RPMI8226 (cell line): ENCODE measurements around the gene TRRAP.
"Not testable (repeated sequence)": the region's sequence is repeated elsewhere in the genome, so short reads cannot be mapped to it uniquely, and the experiment has no call there.

Source experiments
- DNase-seq: peaks from one replicate; pipeline ENCODE4 v3.0.0-alpha.2; 2015

Gene TRRAP

GRCh38 chr7:98866765-98867164 lies 11.6 kb upstream of the TRRAP start:
- DNase-seq: no peak

- no peak for DNase-seq
These were observed 9.9 kb upstream of the TRRAP start for GRCh38 chr7:98868450-98868849.

DNA sequence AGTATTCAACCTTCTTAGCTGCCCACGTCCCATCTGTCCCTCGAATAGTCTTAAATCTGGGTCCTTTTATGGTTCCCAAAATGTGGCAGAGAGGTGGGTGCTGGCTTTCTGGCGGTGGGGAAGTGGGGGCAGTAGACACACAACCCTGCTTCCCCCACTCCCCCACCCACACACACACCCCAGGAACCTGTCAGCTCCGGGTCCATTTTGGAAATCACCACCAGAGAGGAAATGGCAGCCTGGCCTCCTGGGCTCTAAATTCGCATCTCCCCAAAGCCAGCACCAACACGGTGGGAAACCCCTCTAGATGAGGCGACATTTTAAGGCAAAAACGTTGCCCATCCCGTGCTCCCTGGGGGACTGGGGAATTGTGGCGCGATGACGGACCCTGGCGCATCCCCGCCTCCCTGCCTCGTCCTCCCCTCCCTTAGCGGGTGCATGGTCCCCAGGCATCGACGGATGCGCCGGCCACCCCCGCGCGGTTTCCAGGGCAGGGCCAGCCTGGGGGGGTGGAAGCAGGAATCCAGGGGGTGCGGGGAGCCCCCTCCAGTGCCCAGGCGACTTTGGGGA lies 9.2 kb upstream of the TRRAP start:
- DNase-seq: no peak

DNA sequence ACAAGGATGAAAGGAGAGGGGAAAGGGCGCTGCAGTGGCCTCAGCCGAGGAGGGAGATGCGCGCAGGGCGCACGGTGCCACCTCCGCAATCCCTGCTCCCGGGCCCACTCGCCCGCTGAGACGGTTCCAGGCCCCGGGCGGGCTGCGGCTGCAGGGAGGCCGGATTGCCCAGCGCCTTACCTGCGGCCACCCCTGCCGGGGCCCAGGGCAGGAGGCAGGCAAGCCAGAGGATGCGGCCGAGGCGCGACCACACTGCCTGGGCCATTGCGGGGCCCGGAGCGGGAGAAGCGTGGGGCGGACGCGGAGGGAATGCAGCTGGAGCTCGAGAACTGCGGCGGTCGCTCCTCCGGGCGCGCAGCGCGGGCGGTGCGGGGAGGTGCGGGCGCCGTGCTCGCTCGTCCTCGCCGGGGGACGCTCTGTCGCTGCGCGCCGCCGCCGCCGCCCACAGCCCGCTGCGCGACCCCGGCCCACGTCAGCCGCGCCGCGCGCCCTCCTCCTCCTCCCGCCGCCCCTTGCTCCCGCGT lies 8.7 kb upstream of the TRRAP start, which contains the start of gene TMEM130:
Gene TMEM130, minus strand, starts transcription at position 418 of the 524 bp plus-strand sequence. Its CDS starts 153 bp downstream, at position 265.
- no peak for DNase-seq

DNA sequence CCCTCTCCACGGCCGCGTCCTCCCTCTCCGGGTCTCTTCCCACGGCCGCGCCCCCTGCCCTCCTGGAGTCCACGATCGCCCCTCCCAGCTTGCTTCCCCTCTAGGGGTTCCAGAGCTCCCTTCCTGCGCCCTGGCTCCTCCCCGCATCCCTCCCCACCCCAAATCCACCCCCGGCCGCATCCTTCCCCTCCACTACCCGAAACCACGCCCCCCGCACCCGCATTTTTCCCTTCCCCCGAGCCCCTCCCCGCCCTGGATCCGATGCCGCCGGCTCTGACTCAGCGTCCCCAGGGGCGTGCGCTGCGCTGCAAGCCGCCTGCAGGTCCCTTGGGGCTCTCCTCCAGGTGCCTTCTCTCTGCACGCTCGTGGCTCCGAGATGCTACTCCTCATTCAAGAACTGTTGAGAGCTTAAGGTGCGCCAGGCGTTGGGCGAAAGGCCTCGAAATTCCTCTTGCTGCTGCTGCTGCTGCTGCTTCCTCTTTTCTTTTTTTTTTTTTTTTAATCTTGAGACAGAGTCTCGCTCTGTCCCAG lies 8.1 kb upstream of the TRRAP start:
- peak; percentile 85 for DNase-seq

GRCh38 chr7:98870807-98871491 lies 7.4 kb upstream of the TRRAP start:
- no peak for DNase-seq

DNA sequence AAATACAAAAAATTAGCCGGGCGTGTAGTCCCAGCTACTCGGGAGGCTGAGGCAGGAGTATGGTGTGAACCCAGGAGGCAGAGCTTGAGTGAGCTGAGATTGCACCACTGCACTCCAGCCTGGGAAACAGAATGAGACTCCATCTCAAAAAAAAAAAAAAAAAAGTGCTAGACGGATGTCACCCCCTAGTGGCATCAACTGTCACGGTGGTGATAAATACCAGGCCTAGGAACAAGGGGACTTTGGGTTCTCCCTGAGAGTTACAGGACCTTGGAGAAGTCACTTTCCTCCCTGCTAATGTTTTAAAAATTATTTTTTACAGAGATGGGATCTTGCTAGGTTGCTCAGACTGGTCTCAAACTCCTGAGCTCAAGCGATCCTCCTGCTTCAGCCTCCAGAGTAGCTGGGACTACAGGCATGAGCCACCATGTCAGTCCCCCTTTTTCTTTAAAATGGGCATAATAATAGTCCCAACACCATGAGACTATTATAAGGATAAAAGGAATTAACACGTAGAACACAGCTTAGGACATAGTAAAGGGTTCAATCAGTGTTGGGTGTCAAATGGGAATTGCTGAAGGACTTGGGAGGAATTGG lies 5.9 kb upstream of the TRRAP start:
- peak; percentile 73 for DNase-seq

GRCh38 chr7:98873610-98874009 lies 4.7 kb upstream of the TRRAP start:
- DNase-seq: not testable (repeated sequence)

- DNase-seq: no peak
These were observed 3.4 kb upstream of the TRRAP start for GRCh38 chr7:98874942-98875341.

GRCh38 chr7:98875501-98875900 lies 2.8 kb upstream of the TRRAP start:
- DNase-seq: no peak

GRCh38 chr7:98877146-98877545 lies 1.2 kb upstream of the TRRAP start:
- DNase-seq: no peak

DNA sequence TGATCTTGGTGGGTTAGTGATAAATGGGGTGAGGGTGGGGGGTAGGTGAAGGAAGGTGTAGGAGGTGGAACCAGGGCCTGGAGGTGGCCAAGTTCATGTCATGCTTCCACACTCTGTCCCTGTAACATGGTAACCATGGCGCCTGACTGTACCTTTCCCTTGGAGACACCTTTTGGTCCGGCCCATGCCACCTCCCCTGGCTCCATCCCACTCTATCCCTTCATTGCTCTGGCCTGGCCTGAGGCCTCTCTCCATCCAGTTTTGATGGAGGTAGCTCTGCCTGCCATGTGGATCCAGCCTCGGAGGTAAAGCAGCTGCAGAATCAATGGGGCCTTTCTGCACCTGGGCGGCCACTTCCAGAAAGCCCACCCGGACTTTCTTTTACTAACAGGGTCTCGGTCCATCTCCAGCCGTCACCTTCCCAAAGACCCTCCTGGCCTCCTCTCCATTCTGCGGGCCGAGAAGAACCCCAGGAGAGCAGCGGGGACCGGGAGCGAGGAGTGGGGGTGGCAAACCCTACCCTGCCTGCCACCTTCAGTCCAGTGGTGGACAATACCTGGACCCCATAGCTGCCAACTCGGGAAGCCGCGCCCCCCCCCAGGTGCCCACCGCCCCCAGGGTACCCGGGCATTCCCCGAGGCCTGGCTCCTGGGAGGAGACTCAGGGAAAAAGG lies 504 bp upstream of the TRRAP start:
- DNase-seq: no peak

DNA sequence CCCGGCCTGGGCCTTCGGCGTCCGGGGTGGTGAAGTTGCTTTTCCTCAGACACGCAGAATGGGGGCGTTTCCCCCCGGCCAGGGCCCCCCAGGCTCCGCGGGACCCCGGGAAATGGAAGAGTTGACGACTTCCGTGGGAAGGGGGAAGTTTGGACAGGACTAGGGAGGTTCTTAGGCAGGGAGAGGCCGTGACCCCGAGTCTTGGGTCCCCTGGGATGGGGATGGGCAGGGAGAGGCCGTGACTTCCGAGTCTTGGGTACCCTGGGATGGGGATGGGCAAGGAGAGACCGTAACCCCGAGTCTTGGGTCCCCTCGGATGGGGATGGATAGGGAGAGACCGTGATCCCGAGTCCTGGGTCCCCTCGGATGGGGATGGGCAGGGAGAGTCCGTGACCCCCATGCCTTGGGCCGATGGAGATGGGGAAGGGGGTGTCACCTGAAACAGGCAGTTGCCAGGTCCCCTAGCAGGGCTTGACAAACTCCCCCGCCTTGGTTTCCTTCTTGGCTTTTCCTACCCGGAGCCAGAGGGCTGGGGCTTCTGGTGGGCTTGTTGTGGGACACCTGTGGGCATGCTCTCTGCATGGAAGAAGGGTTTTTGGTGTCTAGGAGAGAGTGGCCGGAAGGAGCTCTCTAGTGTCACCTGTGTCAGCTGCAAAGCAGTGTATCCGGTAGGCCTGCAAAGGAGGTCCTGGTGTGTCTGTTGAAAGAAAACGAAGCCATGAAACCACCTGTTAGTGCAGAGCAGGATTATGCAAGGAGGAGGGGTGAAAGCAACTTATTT lies 1.1 kb downstream of the TRRAP start:
- DNase-seq: peak; percentile 97

GRCh38 chr7:98879979-98880315 lies 1.6 kb downstream of the TRRAP start:
- no peak for DNase-seq

GRCh38 chr7:98880485-98880884 lies 2.2 kb downstream of the TRRAP start:
- DNase-seq: no peak

DNA sequence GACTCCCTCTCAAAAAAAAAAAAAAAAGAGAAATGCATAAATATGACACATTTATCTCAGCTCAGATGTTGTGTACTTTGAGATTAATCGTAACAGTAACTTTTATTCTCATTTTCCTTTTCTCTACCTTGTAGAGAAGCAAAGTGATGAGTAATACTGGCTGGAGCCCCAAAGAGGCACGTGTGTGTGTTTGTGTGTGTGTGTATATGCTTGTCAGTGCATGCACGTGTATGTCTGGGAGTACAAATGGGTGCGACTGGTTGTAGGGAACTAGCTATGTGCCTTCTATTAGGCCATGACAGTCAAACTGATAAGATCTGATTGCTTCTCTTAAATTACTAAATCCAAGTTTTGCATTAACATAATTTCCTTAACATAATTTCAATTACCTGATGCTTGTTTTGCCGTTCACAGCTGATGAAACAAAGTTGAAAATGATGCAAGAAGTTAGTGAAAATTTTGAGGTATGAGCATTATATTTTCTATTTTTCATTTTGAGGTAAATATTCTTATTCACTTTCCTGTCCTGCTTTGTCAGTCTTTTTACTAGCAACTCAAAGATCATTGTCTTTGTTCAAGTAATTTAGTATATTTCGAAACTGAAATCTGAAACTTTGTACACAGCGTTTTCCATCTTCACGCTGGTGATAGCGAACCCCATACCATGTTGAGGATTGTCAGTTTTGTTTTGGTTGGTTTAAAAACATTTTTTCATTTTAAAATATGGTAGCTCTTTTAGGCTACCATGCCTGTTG lies 3.4 kb downstream of the TRRAP start:
- DNase-seq: peak; percentile 70

DNA sequence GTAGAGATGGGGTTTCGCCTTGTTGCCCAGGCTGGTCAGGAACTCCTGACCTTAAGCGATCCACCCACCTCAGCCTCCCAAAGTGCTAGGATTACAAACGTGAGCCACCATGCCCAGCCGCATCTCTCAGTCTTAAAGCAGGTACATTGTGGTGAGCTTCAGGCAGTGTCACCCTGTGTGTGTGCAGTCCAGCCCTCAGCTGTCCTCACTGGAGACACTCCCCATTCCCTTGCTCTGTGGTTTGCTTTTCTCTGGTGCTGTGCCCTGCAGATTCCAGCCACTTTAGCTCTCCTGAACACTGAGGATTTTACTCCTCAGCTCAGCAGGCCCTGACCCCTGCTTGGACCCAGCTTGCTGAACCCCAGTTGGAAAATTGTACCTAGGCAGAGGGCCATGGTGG lies 6.1 kb downstream of the TRRAP start:
- DNase-seq: no peak

GRCh38 chr7:98887038-98887437 lies 8.7 kb downstream of the TRRAP start:
- DNase-seq: no peak

- DNase-seq: no peak
These were observed 14.3 kb downstream of the TRRAP start for GRCh38 chr7:98892609-98893008.

- no peak for DNase-seq
These were observed 21.5 kb downstream of the TRRAP start for GRCh38 chr7:98899816-98900215.

GRCh38 chr7:98900815-98901214 lies 22.5 kb downstream of the TRRAP start:
- no peak for DNase-seq

GRCh38 chr7:98902523-98902922 lies 24.2 kb downstream of the TRRAP start:
- DNase-seq: no peak
